H1 (cell line): ENCODE data around the gene CEP83. TPM values are rescaled to one million over a fixed set of nuclear protein-coding genes. Genes with fewer than 3 reads are reported as not detected.
A peak's percentile ranks its signal among the peaks of the same experiment; 100 is the strongest.

ENCODE experiments used
- CTCF ChIA-PET: fragments of 300-600 bp; sonication (Branson Sonifier 250); formaldehyde crosslinking; loops from one replicate; lab custom pipeline; 2021; ENCODE audit not compliant: partially characterized antibody; lab: Charles Lee
- POLR2A ChIA-PET: fragments of 300-600 bp; sonication (Branson Sonifier 250); formaldehyde crosslinking; loops from one replicate; lab custom pipeline; 2021; ENCODE audit warnings: inconsistent platforms; ENCODE audit not compliant: partially characterized antibody; lab: Charles Lee
- DNase-seq, 2 experiments: peaks; one replicate each; pipeline versions ENCODE4 v3.0.0 to v3.0.0-alpha.2; 2010 to 2022; ENCODE audit warnings: low spot score in 2 of 2, low read depth in 1 of 2, mixed read lengths in 1 of 2
- FAIRE-seq: peaks from 2 replicates; lab custom pipeline; 2011; peaks lifted over from hg19 to GRCh38; lab: Jason Lieb, UNC
- H2AFZ ChIP-seq: 2 replicates; pipeline ENCODE4 v1.8.1; 2012; ENCODE audit warnings: low read length, inconsistent platforms
- H2AK5ac ChIP-seq: 2 replicates; pipeline ENCODE4 v1.6.1; 2013; ENCODE audit warnings: low read depth, low read length
- H2BK120ac ChIP-seq: replicated peaks from 2 replicates; pipeline ENCODE3; 2013; ENCODE audit warnings: low read depth, low read length, inconsistent platforms
- H2BK12ac ChIP-seq: 2 replicates; pipeline ENCODE4 v1.6.1; 2013; ENCODE audit warnings: low read depth, low read length
- H2BK15ac ChIP-seq: 2 replicates; pipeline ENCODE4 v1.6.1; 2013; ENCODE audit warnings: low read length
- H2BK20ac ChIP-seq: 2 replicates; pipeline ENCODE4 v1.6.1; 2013; ENCODE audit warnings: low read length
- H2BK5ac ChIP-seq: 2 replicates; pipeline ENCODE4 v1.6.1; 2013; ENCODE audit warnings: low read depth, low read length
- H3K14ac ChIP-seq: 2 replicates; pipeline ENCODE4 v1.6.1; 2013; ENCODE audit warnings: inconsistent platforms; ENCODE audit not compliant: insufficient read length
- H3K18ac ChIP-seq: 2 replicates; pipeline ENCODE4 v1.6.1; 2013; ENCODE audit warnings: low read length; ENCODE audit errors: extremely low read depth
- H3K23ac ChIP-seq: 2 replicates; pipeline ENCODE4 v1.6.1; 2013; ENCODE audit warnings: inconsistent platforms; ENCODE audit not compliant: insufficient read length
- H3K23me2 ChIP-seq: 2 replicates; pipeline ENCODE4 v1.6.1; 2013; ENCODE audit warnings: low read depth, low read length
- H3K27ac ChIP-seq: 2 replicates; pipeline ENCODE4 v1.6.1; 2011; ENCODE audit warnings: low read depth, low read length, inconsistent platforms
- H3K27me3 ChIP-seq, 4 experiments: replicated peaks in 1 of 4; 1 replicate in 1 of 4; 2 replicates in 3 of 4; pipeline versions ENCODE4 v1.6.1 to v1.8.1; 2011 to 2013; ENCODE audit warnings: low read length in 3 of 4, mild to moderate bottlenecking in 3 of 4, inconsistent platforms in 2 of 4, mixed read lengths in 2 of 4, moderate library complexity in 1 of 4; ENCODE audit not compliant: control insufficient read depth in 3 of 4, insufficient read depth in 3 of 4; ENCODE audit errors: extremely low read depth in 1 of 4
- H3K36me3 ChIP-seq, 4 experiments: 2 replicates each; pipeline versions ENCODE4 v1.6.1 to v1.8.1; 2011 to 2013; ENCODE audit warnings: mild to moderate bottlenecking in 4 of 4, low read length in 3 of 4, moderate library complexity in 2 of 4, control low read depth in 1 of 4, inconsistent platforms in 1 of 4; ENCODE audit not compliant: insufficient read depth in 4 of 4, control insufficient read depth in 2 of 4
- H3K4ac ChIP-seq: replicated peaks from 2 replicates; pipeline ENCODE3; 2013; ENCODE audit warnings: low read length, low read depth, mixed read lengths, inconsistent platforms; ENCODE audit not compliant: insufficient read length
- H3K4me1 ChIP-seq, 4 experiments: replicated peaks in 1 of 4; 1 replicate in 1 of 4; 2 replicates in 3 of 4; pipeline versions ENCODE4 v1.6.1 to v1.8.1; 2011 to 2013; ENCODE audit warnings: low read length in 3 of 4, inconsistent platforms in 2 of 4, mixed read lengths in 1 of 4; ENCODE audit not compliant: insufficient read depth in 4 of 4, control insufficient read depth in 3 of 4
- H3K4me2 ChIP-seq, 2 experiments: 2 replicates each; pipeline versions ENCODE4 v1.6.1 to v1.8.1; 2011 to 2013; ENCODE audit warnings: low read depth in 2 of 2, low read length in 2 of 2, control low read depth in 1 of 2, inconsistent platforms in 1 of 2, mild to moderate bottlenecking in 1 of 2; ENCODE audit not compliant: insufficient read depth in 1 of 2
- H3K4me3 ChIP-seq, 4 experiments: fragments of 200-600, 300-600 bp in 1 of 4; sonication (generic), shearing (Covaris generic), sonication (Bioruptor Twin) in 1 of 4; 2 replicates each; pipeline versions ENCODE4 v1.5.1 to v1.8.1; 2011 to 2016; ENCODE audit warnings: low read length in 4 of 4, low read depth in 3 of 4, control low read depth in 2 of 4, inconsistent platforms in 2 of 4, mild to moderate bottlenecking in 2 of 4, mixed read lengths in 1 of 4, moderate library complexity in 1 of 4; ENCODE audit not compliant: insufficient read depth in 2 of 4; ENCODE audit errors: extremely low read depth in 1 of 4
- H3K56ac ChIP-seq: replicated peaks from 2 replicates; pipeline ENCODE3; 2013; ENCODE audit warnings: low read depth, mild to moderate bottlenecking, mixed read lengths, low read length, inconsistent platforms; ENCODE audit not compliant: insufficient read length
- H3K79me1 ChIP-seq: 2 replicates; pipeline ENCODE4 v1.6.1; 2013; ENCODE audit warnings: low read depth, low read length, control low read depth
- H3K79me2 ChIP-seq, 2 experiments: 2 replicates each; pipeline versions ENCODE4 v1.6.1 to v1.8.1; 2012 to 2013; ENCODE audit warnings: low read length in 2 of 2, mild to moderate bottlenecking in 2 of 2, inconsistent platforms in 1 of 2; ENCODE audit not compliant: insufficient read depth in 2 of 2, control insufficient read depth in 1 of 2
- H3K9ac ChIP-seq, 4 experiments: replicated peaks in 1 of 4; 1 replicate in 1 of 4; 2 replicates in 3 of 4; pipeline versions ENCODE4 v1.6.1 to v1.8.1; 2011 to 2013; ENCODE audit warnings: low read depth in 3 of 4, low read length in 3 of 4, control low read depth in 2 of 4, mild to moderate bottlenecking in 2 of 4, moderate library complexity in 2 of 4, inconsistent platforms in 1 of 4; ENCODE audit errors: extremely low read depth in 1 of 4
- H3K9me3 ChIP-seq, 2 experiments: 2 replicates each; pipeline versions ENCODE4 v1.6.1 to v1.8.1; 2012 to 2013; ENCODE audit warnings: mild to moderate bottlenecking in 2 of 2, moderate library complexity in 2 of 2, control low read depth in 1 of 2, inconsistent platforms in 1 of 2, low read depth in 1 of 2, low read length in 1 of 2, mixed read lengths in 1 of 2; ENCODE audit not compliant: insufficient read depth in 2 of 2
- H4K20me1 ChIP-seq, 2 experiments: replicated peaks in 1 of 2; 2 replicates each; pipeline versions ENCODE3 to v1.8.1; 2011 to 2013; ENCODE audit warnings: inconsistent platforms in 2 of 2, low read length in 2 of 2, mild to moderate bottlenecking in 1 of 2; ENCODE audit not compliant: insufficient read depth in 2 of 2, control insufficient read depth in 1 of 2
- H4K5ac ChIP-seq: 2 replicates; pipeline ENCODE4 v1.6.1; 2013; ENCODE audit warnings: low read length, low read depth, mixed read lengths, inconsistent platforms; ENCODE audit not compliant: insufficient read length
- H4K8ac ChIP-seq: 2 replicates; pipeline ENCODE4 v1.8.0; 2013; ENCODE audit warnings: mild to moderate bottlenecking, moderate library complexity, low read length, inconsistent platforms; ENCODE audit not compliant: insufficient read depth; ENCODE audit errors: extremely low read depth
- H4K91ac ChIP-seq: replicated peaks from 2 replicates; pipeline ENCODE3; 2013; ENCODE audit warnings: low read length, mixed read lengths, inconsistent platforms; ENCODE audit not compliant: insufficient read length
- E2F6 ChIP-seq: IDR thresholded peaks from 2 replicates; pipeline ENCODE4 v1.6.1; 2012; ENCODE audit warnings: inconsistent platforms
- HDAC2 ChIP-seq, 2 experiments: fragments of 300-600 bp in 1 of 2; sonication (generic) in 1 of 2; IDR thresholded peaks; 2 replicates each; pipeline ENCODE4 v1.6.1; 2011 to 2012; ENCODE audit warnings: low read depth in 2 of 2, low read length in 2 of 2, mild to moderate bottlenecking in 2 of 2, moderate library complexity in 2 of 2, borderline replicate concordance in 1 of 2, inconsistent platforms in 1 of 2
- POU5F1 ChIP-seq: IDR thresholded peaks from 2 replicates; pipeline ENCODE4 v1.6.1; 2011; ENCODE audit warnings: low read depth, mild to moderate bottlenecking, low read length, moderate library complexity
- RAD21 ChIP-seq, 2 experiments: IDR thresholded peaks in 1 of 2; conservative IDR thresholded peaks in 1 of 2; 2 replicates each; pipeline ENCODE4 v1.6.1; 2011; ENCODE audit warnings: low read depth in 2 of 2, low read length in 2 of 2, improper control_type of control experiment in 1 of 2, inconsistent platforms in 1 of 2, mild to moderate bottlenecking in 1 of 2, moderate library complexity in 1 of 2
- RXRA ChIP-seq: IDR thresholded peaks from 2 replicates; pipeline ENCODE4 v1.6.1; 2011; ENCODE audit warnings: low read depth, mild to moderate bottlenecking, low read length, moderate library complexity; ENCODE audit not compliant: insufficient read depth
- SP2 ChIP-seq: IDR thresholded peaks from 2 replicates; pipeline ENCODE4 v1.6.1; 2012; ENCODE audit warnings: mild to moderate bottlenecking, low read length, inconsistent platforms
- whole genome bisulfite sequencing, 2 experiments: shearing (Covaris generic) in 1 of 2; methylation state at CpG; one replicate each; pipeline versions ENCODE4 v1.1.6 to v1.1.7; 2013 to 2015; ENCODE audit warnings: low lambda C conversion rate in 2 of 2, mixed read lengths in 2 of 2, inconsistent platforms in 1 of 2, low coverage in 1 of 2, missing lambda C conversion rate in 1 of 2; ENCODE audit not compliant: insufficient replicate concordance in 2 of 2, insufficient coverage in 1 of 2, insufficient read length in 1 of 2; ENCODE audit errors: extremely low coverage in 1 of 2, missing lambda C conversion rate in 1 of 2; 5-methylcytosine and 5-hydroxymethylcytosine counted together
- polyA plus RNA-seq, 7 experiments: library from polyadenylated mRNA; depleted of rRNA in 3 of 7; stranded (reverse) in 5 of 7; unstranded in 2 of 7; fragments of >200 nt in 5 of 7; fragments of 200-250 nt in 2 of 7; gene quantifications; 1 replicate in 5 of 7; 2 replicates in 1 of 7; 4 replicates in 1 of 7; pipeline versions ENCODE4 v1.2.1 to v1.2.3, GENCODE V29; 2011 to 2013; ENCODE audit warnings: missing spikeins in 2 of 7, mixed read lengths in 2 of 7
- total RNA-seq: library from RNA; stranded (reverse); fragmentation: NEBNext Ultra II Directional; extraction: Animal tissue kit (Norgen Biotek cat#: 25700); gene quantifications from 2 replicates; pipeline ENCODE4 v1.2.1, GENCODE V29; 2021

CEP83 gene
- total and polyA plus RNA-seq, 2 of the 8 experiments (the other 6 are each of a cell fraction or from before 2014, with no cell fraction given) = 6.0 to 25.8 TPM

GRCh38 chr12:94429191-94429590, 30.5 kb downstream of the CEP83 start:
- Histone ChIP-seq H3K79me2 (peaks cover 0 to 47% of the 10 kb centered on the region in 2 experiments; a peak in 2 of 4 replicates), H3K23ac (no peak overlapping the region), H2BK120ac (peak overlapping the region; percentile 30), H2AK5ac (peak overlapping the region; percentile 68; the same call in 1 of the 2 replicates), H3K27me3 (no peaks in the 10 kb centered on the region), H3K4me3 (no peak overlapping the region), H3K18ac (peak overlapping the region; percentile 85; the same call in 1 of the 2 replicates), H3K23me2 (no peaks in the 10 kb centered on the region; the same call in none of the 2 replicates), H4K91ac (peak overlapping the region; percentile 69), H3K79me1 (no peaks in the 10 kb centered on the region), H3K56ac (no peak overlapping the region), H3K4me2 (no peak overlapping the region), H3K9me3 (0 out of 4 replicates have a peak, but pooled peaks cover 0 to 7% of the 10 kb centered on the region in 2 experiments), H2BK20ac (0 out of 2 replicates have a peak overlapping the region, but pooled peaks have one; percentile 24), H3K14ac (no peak overlapping the region), H2BK5ac (peak overlapping the region; percentile 85; the same call in 1 of the 2 replicates), H3K36me3 (peaks cover 0 to 3% (median 1%) of the 10 kb centered on the region in 4 experiments; a peak in 2 of 8 replicates), H3K9ac (no peak overlapping the region), H3K4me1 (peaks cover 2 to 25% (median 18%) of the 10 kb centered on the region in 4 experiments), H4K20me1 (no peaks in the 10 kb centered on the region), H2BK15ac (peak overlapping the region; percentile 50; the same call in 1 of the 2 replicates), H4K5ac (peak overlapping the region; percentile 39), H2AFZ (no peak overlapping the region), H3K27ac (peak overlapping the region; percentile 43; the same call in 1 of the 2 replicates), H4K8ac (peak overlapping the region; percentile 69; the same call in 1 of the 2 replicates), H2BK12ac (peak overlapping the region; percentile 10; the same call in 1 of the 2 replicates), H3K4ac (peak overlapping the region; percentile 40)
- 75% methylated on average over 2 of the region's 2 CpGs; no CpG with 5 or more reads in 1 of the 2 experiments for WGBS, 2 experiments
- DNase-seq (no peak), FAIRE-seq (peak; percentile 13)
- TF ChIP-seq SP2 = no peak
- 0 out of 4 replicates have a peak, but pooled peaks of 1 of the 2 experiments have one; percentile 1 for TF ChIP-seq RAD21 (IDR thresholded peaks at IDR 0.05 in 1 of 2, conservative IDR thresholded peaks at IDR 0.05 in 1 of 2; ENCODE audit: low read depth in 2 of 2, low read length in 2 of 2)
- no peak for TF ChIP-seq E2F6
- no peak for TF ChIP-seq RXRA
- TF ChIP-seq POU5F1 = no peak
- TF ChIP-seq HDAC2 (IDR thresholded peaks at IDR 0.05; ENCODE audit: borderline replicate concordance in 1 of 2, low read depth in 2 of 2, low read length in 2 of 2) = no peak
- ChIA-PET POLR2A (interaction anchor here (0.6 to 1.2 kb wide), 2 partner anchors 11 to 800 kb away, joined by 3 to 5 read pairs; no protein-coding TSS in a partner anchor), CTCF (interaction anchor here (0.6 to 1.7 kb wide), 14 partner anchors 10 to 295 kb away, joined by 3 to 6 read pairs (median 3); no protein-coding TSS in a partner anchor)
